Nephron (organoid): ENCODE data around the gene PIK3AP1.

Experiments used
- H3K27ac Mint-ChIP-seq, 3 experiments: 2 replicates each; pipeline ENCODE4 v1.8.0; 2020; ENCODE audit warnings: mixed read lengths in 3 of 3, mild to moderate bottlenecking in 2 of 3, moderate library complexity in 1 of 3
- H3K27me3 Mint-ChIP-seq: 2 replicates; pipeline ENCODE4 v1.8.0; 2021; ENCODE audit warnings: low read depth, mild to moderate bottlenecking, moderate library complexity, mixed read lengths
- H3K36me3 Mint-ChIP-seq: 2 replicates; pipeline ENCODE4 v1.8.0; 2020; ENCODE audit warnings: low read depth, mixed read lengths
- H3K4me1 Mint-ChIP-seq: 2 replicates; pipeline ENCODE4 v1.8.0; 2020; ENCODE audit warnings: mixed read lengths
- H3K4me3 Mint-ChIP-seq, 3 experiments: 2 replicates each; pipeline ENCODE4 v1.8.0; 2020; ENCODE audit warnings: mild to moderate bottlenecking in 3 of 3, mixed read lengths in 3 of 3, moderate library complexity in 2 of 3
- H3K9me3 Mint-ChIP-seq: 2 replicates; pipeline ENCODE4 v1.8.0; 2020; ENCODE audit warnings: mixed read lengths
- CTCF ChIP-seq, 3 experiments: fragments of 200-600 bp; sonication (generic); IDR thresholded peaks; one replicate each; pipeline ENCODE4 v1.5.0; 2021; ENCODE audit warnings: antibody characterized with exemption in 3 of 3; ENCODE audit not compliant: unreplicated experiment in 3 of 3

PIK3AP1 gene

GRCh38 chr10:96632974-96633710 lies 87.2 kb downstream of the PIK3AP1 start:
- Mint-ChIP-seq H3K4me1 (peaks cover 6% of the 10 kb centered on the region), H3K27ac (no peak overlapping the region), H3K27me3 (no peaks in the 10 kb centered on the region), H3K36me3 (no peaks in the 10 kb centered on the region), H3K4me3 (no peak overlapping the region), H3K9me3 (no peaks in the 10 kb centered on the region)
- no peak for TF ChIP-seq CTCF (IDR thresholded peaks at IDR 0.05; ENCODE audit: unreplicated experiment in 3 of 3)

DNA sequence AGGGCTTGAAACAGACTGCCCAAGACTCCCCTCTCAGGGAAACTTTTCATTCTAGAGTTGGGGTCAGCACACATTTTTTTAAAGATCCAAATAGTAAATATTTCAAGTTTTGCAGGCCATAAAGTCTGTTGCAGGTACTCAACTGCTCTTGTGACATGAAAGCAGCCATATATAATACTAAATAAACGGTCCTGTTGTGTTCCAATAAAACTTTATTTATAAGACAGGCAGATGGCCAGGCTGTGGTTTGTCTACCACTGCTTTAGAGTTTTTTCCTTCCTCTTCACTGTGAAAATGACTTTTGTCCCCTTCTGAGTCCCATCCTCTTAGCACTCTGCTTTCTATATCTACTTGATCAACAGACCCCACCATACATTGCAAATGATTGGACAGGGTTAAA lies 93.0 kb downstream of the PIK3AP1 start:
- Mint-ChIP-seq H3K36me3 (no peaks in the 10 kb centered on the region), H3K27me3 (no peaks in the 10 kb centered on the region), H3K4me1 (no peaks in the 10 kb centered on the region), H3K4me3 (no peak overlapping the region), H3K9me3 (no peaks in the 10 kb centered on the region), H3K27ac (no peak overlapping the region)
- TF ChIP-seq CTCF (IDR thresholded peaks at IDR 0.05; ENCODE audit: unreplicated experiment in 3 of 3) = no peak

GRCh38 chr10:96626795-96627194 lies 93.5 kb downstream of the PIK3AP1 start:
- H3K36me3 Mint-ChIP-seq = no peaks in the 10 kb centered on the region
- no peak for TF ChIP-seq CTCF (IDR thresholded peaks at IDR 0.05; ENCODE audit: unreplicated experiment in 3 of 3)
- no peak overlapping the region for H3K4me3 Mint-ChIP-seq
- H3K4me1 Mint-ChIP-seq = no peaks in the 10 kb centered on the region
- H3K27me3 Mint-ChIP-seq = no peaks in the 10 kb centered on the region
- no peak overlapping the region for H3K27ac Mint-ChIP-seq
- no peaks in the 10 kb centered on the region for H3K9me3 Mint-ChIP-seq

DNA sequence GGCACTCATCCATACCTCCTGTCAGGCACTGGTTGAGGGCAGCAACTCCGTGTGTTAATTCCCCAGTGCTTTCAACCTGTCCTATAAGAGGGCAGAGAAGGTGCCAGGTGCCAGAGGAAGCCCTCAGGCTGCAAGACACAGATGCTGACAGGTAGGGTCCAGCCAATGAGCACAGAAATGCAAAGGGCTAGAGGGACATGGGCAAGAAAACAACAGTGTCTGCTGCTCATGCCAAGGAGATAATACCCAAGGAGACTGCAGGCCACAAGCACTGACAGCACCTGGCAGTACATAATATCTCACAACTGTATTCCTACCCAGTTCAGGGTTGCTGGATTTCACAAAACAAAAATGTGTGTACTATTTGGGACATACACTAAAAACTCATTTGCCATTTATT lies 95.1 kb downstream of the PIK3AP1 start:
- Mint-ChIP-seq H3K4me1 (no peaks in the 10 kb centered on the region), H3K27me3 (no peaks in the 10 kb centered on the region), H3K4me3 (no peak overlapping the region), H3K36me3 (no peaks in the 10 kb centered on the region), H3K9me3 (no peaks in the 10 kb centered on the region), H3K27ac (no peak overlapping the region)
- TF ChIP-seq CTCF (IDR thresholded peaks at IDR 0.05; ENCODE audit: unreplicated experiment in 3 of 3) = no peak

DNA sequence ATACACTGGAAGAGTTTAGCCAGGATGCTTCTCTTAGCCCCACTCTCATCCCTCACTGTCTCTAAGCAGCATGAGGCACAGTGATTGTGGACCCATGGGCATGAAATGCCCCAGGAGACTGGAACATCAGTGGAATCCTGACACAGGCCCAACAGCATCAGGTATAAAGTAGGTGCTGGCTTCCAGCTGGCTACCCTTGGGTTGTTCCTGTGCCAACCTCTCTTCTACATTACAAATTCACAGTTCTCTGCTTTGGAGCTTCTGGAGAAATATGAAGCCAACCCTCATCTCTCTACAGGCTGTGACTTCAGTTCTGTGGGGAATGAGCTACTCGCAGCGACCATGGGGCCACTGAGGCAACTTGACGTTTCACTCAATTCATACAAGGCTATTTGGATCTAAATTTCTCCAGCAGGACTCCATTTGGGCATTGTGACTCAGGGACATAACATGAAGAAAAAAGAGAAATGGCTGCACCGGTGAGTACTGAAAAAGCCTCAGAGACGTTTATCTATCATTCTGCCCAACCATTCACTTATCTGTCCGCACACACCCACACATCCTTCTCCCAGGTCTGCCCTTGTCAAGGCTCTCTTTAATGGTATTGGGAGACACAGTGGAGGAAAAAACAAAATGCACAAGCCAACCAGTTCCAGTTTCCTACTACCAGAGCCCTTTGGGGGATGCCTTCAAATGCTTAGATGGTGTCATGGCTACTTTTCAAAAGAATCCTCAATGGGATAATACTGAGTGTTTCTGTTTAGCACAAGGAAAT lies 98.1 kb downstream of the PIK3AP1 start:
- TF ChIP-seq CTCF (IDR thresholded peaks at IDR 0.05; ENCODE audit: unreplicated experiment in 3 of 3) = no peak
- no peak overlapping the region for H3K4me3 Mint-ChIP-seq
- peaks cover under 1% of the 10 kb centered on the region for H3K27me3 Mint-ChIP-seq
- no peaks in the 10 kb centered on the region for H3K36me3 Mint-ChIP-seq
- H3K27ac Mint-ChIP-seq = no peak overlapping the region
- peaks cover 22% of the 10 kb centered on the region for H3K4me1 Mint-ChIP-seq
- no peaks in the 10 kb centered on the region for H3K9me3 Mint-ChIP-seq
